Activated CD8-positive, alpha-beta memory T cell treated with anti-CD3 and anti-CD28 coated beads, Interleukin-2, amount 50 U/mL, for 1 hour (primary cell): ENCODE measurements around the gene SYF2.
"Not testable (repeated sequence)": the region's sequence is repeated elsewhere in the genome, so short reads cannot be mapped to it uniquely, and the experiment has no call there.

ENCODE experiments used
- DNase-seq: peaks from one replicate; pipeline ENCODE4 v3.0.0-alpha.2; 2020; ENCODE audit errors: extremely low read depth

The SYF2 gene

DNA sequence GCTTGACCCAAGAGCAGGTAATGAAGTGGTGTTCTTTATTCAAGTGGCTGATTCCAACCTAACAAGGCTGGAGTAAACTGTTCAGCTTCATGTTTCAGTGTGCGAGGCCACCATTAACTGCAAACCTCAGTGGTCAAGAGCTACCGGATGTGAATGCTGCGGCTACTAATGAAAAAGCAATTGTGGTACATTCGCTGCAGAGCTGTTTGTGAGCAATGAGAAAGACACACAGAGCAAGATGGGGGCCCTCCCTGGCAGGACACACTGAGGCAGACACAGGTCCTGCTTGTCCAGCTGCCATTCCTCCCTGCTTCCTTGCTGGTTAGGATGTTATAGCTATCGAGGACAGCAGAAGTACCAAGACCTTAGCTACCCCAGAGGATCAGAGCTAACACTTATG, 26.1 kb downstream of the SYF2 start:
- DNase-seq = no peak

DNA sequence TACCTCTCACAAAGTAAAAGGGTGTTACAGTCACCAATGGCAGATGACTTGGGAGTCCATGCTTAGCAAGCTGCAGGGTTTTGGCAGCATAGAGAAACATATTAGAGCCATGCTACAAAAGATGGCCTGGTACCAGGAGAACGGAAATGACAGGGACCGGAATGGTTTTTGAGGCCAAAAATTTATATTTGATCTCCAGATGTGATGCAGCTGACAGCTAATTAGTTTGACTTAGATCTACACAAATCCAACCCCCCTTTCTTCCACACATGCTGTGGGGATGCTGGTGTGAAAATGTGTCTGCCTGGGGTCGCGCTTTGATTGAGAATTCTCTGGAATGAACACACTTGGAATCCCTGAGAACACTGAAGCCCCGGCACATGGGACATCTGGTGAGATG, 26.5 kb downstream of the SYF2 start:
- DNase-seq = no peak

DNA sequence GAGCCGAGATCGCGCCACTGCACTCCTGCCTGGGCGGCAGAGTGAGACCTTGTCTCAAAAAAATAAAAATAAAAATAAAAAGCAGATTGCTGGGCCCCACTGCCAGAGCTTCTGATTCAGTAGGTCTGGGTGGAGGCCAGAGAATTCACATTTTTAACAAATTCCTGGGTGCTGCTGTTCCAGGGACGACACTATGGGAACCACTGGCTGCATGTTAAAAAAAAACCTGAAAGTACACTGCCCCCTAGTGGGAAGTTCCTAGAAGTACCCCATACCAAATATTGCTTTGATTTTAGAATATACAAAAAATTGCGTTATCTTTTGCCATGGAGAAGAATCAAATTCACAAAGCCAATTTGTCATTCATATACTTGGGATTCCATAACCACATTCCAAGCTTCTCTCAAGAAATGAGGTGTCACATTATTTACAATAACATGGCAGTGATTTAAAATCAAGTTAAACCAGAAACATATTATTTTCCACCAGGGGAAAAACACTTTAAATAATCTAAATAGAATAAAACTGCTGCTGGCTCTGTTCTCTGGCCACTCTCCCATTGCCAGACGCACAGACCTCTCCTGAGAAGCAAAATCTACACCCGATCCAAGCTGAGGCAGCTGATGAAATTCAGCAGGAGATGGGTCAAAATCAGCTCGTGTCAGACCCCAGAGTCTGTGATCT, 27.4 kb downstream of the SYF2 start:
- DNase-seq = no peak

DNA sequence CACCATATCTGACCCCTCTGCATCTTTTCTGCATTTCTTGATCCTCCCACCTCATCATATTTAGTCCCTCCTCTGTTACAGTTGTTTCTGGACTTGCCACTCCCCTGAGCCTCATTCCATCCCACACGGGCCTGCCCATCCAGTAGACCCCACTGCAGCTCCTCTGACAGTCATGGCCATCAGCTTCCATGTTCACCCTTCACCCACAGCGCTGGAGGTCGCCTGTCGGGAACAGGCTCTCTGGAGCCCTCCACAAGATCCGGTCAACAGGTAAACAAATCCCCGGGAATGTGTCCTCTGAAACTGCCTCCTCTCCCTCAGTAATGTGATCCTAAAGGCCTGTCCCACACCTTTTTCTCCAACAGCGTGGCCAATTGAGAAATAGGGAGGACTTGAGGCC, 31.3 kb downstream of the SYF2 start:
- DNase-seq = no peak

DNA sequence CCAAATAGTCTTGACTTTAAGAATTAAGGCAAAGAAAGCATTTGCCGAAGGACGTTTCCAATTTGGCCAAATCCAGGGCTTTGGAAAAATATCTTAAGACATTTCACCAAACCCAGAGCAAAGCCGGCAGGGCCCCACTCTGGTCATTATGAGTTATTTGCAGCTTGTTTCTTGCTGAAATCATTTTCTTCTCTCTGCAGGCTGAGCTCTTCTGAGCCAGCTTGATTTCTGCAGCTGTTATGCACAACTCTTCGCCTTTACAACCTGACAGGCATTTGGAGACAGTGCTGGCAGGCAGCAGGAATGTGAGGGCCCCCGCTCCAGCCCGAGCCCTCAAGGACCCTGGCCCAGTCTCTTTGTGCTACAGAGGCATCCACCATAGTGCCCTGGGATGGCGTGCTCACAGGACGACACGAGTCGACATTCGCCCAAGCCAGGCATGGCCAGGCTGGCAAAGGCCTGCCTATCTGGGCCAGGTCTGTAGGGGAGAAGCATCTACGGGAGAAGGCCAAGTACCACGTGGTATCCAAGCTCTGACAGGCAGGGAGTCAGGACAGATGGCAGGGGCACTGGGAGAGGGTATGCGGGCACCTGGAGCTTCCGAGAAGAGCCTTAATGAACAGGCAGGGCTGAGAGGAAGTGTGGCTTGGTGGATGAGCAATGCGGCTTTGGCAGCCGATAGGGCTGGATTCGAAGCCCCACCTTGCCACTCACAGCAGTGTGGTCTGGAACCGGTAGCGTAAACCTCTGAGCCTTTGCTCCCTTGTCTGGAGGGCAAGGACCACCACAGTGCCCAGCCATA, 32.3 kb downstream of the SYF2 start:
- no peak for DNase-seq

DNA sequence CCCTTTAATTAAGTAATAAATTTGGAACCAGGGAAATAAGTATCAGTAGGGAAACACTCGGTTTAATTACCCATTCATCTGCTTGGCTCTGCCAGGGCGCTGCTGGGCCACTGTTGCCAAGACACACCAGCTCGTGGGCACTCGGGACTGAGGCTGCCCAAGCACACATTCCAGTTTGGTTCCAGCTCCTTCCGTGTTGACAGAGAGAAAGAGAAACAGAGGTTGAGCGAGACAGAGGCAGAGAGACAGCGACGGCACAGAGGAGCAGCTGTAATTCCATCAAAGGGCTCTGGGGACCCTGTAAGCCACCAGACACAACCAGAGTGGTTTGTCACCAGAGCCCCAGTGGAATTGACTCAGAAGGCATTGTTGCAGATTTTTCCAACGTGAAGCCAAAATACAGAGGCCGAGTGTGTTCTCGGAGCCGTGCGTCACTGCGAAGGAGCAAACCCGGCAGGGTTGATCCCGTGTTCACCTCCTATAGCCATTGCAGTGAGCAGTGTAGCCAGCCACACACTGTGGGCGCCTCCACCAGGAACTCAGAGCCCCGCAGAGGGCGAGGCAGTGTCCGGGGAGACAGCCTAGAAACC, 33.5 kb downstream of the SYF2 start:
- no peak for DNase-seq

DNA sequence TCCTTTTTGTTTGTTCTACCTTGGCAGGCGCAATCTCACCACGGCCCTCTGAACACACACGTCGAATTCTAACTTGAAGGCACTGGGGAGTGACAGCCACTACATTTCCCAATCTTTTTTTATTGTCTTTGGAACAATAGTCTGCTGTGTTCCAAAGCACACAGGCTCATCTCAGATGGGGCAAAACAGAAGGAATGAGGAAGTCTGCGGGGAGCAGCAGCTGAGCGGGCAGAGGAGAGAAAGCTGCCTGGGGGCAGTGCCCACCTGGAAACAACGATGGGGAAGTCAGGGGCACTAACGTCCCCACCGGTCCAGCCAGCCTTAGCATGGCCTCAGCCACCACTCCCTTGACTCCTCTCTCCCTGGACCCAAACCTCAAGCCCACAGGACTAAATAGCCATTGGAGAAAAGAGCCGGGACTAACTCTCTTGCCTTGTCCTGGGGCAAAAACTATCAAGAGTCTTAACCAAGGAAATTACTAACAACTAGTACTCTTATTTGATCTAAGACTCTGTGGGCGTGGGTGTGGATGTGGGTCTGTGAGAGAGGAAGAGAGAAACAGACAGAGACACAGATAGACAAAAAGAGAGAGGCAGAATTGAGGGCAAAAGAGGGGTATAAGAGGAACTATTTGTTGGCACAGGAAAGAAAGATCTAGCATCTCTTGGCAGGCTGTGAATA, 34.2 kb downstream of the SYF2 start:
- DNase-seq = no peak

DNA sequence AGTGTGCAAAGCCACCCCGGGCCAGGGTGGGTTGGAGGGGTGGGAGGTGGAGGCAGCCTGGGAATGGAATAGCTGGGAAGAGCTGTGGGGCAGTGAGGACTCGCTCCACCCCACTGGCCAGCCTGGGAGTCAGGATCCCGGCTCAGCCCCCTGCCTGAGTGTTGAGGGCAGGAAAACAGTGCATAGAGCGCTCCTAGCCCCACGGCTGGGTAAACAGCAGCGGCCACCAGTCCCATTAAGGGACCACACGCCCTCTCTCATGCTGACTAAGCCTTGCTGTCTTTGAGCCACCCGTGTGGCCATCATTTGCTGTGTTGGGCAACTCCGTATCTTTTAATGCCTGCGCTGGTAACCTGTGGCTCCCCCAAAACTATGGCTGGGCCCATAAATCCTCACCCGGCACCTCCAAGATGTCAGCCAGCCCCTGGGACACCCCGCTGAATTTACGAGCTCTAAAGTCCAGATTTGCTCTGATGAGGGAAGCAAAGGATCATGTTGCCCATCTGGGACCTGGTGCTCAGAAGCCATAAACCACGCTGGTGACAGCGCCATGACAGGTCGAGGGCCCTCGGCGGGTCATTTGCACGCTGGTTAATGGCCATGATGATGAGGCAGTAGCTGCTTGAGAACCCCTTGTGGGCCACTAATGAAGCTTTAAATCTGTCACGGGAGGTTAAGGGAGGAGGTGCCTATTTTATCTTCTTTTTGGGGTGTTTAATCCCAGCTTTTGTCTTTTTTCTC, 34.9 kb downstream of the SYF2 start:
- DNase-seq = no peak

DNA sequence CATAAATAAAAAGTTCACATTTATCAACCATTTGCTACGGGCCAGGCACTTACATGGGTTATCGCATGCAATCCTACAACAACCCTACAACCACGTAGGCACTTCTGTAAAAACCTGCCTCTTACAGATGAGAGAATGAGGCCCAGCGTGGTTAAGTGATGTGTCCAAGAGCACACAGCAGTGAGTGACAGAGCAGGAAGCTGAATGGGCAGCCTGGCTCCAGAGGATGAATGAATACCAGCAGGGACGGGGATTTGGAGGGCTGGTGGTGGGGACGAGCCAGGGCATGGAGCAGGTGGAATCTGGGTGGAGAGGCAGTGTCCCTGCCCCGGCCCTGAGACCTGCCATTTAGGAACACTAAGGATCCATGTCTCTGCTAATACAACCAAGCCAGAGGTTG, 35.5 kb downstream of the SYF2 start:
- no peak for DNase-seq

DNA sequence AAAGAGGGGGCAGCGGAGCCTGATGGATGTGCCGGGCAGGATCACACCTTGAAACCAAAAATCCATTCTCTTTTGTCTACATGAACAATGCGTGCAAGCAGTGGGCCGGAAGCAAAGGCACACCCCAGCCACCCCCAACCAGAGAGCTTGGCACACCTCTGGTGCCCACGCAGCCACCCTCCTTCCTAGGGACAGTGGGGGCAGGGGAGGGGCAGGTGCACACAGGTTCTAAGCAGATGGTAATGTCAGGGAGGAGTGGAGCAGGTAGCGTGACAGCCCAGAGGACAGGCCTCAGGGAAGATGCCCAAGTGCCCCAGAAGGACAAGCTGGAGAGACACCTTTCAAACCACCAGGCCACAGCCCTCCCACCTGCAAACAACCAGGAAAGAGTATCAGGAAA, 36.5 kb downstream of the SYF2 start:
- DNase-seq = no peak

DNA sequence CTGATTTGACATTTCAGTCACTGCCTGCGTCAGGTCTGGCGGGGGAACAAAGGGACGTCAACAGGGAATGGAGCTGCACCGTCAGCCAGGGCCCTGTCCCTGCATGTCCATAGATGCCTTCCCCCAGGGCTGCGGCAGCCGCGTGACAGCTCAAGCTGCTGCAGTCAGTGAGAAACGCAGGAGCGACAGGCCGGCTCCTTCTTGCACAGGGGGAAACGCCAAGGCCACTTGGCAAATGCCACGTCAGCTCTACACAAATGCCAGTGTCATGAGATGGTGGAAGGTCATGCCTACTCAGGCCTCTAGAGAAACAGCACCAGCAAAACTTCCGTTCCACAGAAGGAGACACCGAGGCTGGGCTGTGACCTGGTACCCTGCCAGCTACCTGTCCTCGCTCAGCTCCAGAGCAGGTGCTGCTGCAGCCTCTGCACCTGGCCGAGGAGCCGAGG, 37.7 kb downstream of the SYF2 start:
- no peak for DNase-seq

DNA sequence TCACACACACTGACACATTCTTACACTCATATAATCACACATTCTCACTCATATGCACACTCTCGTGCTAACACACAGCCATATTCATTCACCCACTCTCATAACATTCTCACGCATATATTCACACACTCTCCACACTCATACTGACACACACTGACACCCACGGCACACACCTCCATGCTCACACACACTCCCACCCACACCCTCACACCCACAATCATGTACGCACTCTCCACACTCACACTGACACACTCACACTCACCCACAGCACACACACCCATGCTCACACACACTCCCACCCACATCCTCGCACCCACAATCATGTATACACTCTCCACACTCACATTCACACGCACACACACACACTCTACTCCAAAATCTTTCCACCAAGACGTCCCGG, 38.2 kb downstream of the SYF2 start:
- no peak for DNase-seq

DNA sequence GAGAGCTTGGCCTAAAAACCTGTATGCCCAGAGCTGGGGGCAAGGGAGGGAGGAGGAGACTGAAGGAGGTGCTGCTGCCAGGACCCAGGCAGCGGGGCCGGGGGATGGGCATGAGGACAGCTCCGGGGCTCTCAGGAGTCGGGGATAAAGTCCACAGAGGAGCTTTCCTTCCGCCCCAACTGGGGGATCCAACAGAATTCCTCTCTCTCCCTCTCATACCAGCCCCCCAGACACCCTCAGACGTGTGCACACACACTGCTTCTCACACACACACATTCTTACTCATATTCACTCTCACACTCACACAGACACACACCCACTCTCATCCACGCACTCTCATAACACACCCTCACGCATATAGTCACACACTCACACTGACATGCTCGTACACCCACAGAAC, 39.1 kb downstream of the SYF2 start:
- no peak for DNase-seq

DNA sequence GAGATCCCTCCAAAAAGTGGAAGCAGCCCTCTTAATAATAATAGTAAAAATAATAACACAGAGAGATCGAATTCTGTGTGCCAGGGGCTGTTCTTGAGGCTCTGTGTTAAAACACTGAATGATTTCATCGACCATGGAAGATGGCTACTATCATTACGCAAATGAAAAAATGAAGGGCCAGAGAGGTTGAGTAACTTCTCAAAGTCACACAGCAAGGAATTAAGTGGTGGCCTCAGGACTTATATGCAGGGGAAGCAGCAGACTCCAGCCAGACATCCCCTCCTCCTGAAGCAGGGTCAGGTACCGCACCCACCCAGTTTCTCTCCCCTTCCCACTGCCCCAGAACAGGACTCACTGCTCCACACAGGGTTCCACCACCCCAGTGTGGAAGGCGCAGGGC, 40.1 kb downstream of the SYF2 start:
- DNase-seq = no peak

DNA sequence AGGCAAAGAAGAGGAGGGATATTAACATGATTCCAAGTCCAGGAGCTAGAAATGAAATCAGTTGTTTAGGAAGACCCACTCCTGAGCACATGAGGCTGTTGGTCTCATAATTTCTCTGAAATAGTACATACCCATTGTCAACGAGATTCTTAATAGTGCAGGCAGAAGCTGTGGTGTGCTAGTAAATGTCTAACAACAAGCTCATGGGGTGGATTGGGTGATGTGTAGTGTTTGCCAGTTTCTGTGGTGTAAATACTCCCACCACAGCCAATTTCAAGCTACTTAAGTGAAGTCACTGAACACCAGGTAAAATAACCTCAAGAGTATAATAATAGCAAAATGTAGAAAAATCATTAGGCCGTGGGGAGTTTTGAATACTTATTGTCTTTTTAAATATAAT, 42.0 kb downstream of the SYF2 start:
- no peak for DNase-seq

DNA sequence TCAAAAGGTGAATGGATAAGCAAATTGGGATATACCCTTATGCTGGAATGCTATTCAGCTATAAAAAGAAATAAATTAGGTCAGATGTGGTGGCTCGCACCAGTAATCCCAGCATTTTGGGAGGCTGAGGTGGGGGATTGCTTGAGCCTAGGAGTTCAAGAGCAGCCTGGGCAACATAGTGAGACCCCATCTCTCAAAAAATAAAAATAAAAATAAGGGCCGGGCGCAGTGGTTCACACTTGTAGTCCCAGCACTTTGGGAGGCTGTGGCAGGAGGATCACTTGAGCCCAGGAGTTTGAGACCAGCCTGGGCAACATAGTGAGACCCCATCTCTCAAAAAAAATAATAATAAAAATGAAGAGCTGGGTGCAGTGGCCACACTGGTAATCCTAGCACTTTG, 44.4 kb downstream of the SYF2 start:
- DNase-seq = not testable (repeated sequence)

DNA sequence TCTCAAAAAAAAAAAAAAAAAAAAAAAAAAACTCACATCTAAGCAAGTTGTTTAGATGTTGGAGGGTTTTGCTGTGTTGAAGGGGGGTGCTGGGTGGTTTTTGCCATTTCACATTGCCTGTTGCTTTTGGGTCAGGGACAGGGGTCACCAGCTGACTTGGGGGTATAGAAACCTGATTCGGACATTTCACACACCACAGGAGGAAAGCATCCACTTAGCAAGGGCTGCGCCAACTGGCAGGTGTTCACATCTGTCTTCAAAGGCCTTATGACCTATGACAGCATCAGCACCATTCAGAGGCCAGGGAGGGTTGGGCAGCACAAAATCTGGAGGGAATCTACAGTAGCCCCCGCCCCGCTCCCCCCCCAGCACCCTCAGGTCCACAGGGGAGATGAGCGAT, 45.2 kb downstream of the SYF2 start:
- DNase-seq = no peak

DNA sequence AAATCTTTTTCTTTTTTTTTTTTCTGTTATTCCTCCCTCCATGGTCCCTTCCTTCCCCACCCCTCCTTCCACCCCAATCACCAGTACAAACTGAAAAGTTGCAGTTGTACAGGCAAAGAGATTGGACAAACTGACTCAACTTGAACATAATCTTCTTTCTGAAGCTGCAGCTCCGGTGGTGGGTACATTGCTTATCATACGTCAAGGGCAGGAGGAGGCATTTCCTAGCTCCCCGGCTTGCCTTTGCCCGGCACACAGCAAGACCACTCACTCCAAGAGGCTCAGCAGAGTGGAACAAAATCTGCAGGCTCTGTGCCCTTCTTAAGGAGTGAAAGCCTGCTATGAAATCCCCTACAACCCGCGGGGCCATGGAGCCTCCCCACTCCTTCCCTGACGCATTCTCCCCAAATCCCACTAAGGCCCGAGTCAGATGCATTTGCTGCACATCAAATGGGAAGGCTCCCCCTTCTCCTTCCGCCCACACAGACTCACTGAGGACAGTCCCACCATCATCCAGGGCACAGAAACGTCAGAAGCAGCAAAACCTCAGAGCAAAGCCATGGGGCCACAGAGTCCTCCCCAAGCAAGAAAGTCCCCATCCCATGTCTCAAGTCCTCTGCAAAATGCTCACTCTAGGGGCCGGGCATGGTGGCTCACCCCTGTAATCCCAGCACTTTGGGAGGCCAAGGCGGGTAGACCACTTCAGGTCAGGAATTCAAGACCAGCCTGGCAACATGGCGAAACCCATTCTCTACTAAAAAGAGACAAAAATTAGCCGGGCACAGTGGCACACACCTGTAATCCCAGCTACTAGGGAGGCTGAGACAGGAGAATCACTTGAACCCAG, 45.9 kb downstream of the SYF2 start:
- DNase-seq = no peak

DNA sequence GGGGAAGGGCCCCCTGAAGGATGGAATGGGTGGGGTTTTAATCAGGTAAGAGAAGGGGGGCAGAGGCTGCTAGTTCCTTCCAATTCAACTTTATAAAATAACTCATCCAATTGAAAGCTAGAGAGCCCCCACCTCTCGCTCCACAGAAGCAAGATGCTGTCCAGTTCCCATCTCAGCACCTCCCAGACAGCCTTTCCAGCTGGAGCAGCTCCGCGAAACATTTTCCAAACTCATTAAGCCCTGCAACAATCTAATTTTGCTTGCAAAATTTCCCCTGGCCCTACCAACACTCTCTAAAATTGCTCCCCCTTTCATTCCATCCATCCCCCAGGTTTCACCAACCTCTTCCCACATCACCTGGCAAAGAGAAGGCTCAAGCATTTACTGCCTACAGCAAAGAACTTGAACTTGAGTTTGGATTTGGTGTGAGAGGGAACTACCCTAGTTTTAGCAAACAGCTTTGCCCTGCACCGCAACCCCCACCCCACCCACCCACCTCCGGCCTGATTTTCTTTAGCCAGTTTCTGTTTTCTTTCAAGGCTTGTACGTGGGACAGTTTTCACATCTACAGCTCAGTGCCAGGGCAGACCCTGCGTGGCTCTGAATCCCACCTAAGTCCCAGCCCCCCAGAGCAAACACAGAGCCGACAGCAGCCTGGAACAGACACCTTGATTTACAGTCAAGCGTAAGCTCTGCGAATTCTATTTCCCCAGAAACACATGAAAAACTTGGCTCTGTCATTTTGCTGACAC, 46.7 kb downstream of the SYF2 start:
- no peak for DNase-seq
